CD14-positive monocyte (primary cell): ENCODE results near the gene TSHR. TPM values are rescaled to one million over a fixed set of nuclear protein-coding genes. Genes with fewer than 3 reads are reported as not detected.

Source experiments
- DNase-seq, 3 donors: peaks; one replicate each; pipeline ENCODE4 v3.0.0-alpha.2; 2011 to 2022
- H2AFZ ChIP-seq: 2 replicates; pipeline ENCODE4 v1.6.0; 2012; ENCODE audit warnings: mild to moderate bottlenecking, low read depth, low read length, inconsistent platforms; ENCODE audit not compliant: insufficient read depth, poor library complexity, severe bottlenecking
- H3K27ac ChIP-seq, 2 donors: 1 replicate in 1 of 2; 2 replicates in 1 of 2; pipeline ENCODE4 v1.5.1; 2012 to 2013; ENCODE audit warnings: low read length in 2 of 2, control low read depth in 1 of 2, inconsistent platforms in 1 of 2, low read depth in 1 of 2, mild to moderate bottlenecking in 1 of 2
- H3K27me3 ChIP-seq, 2 donors: one replicate each; pipeline versions ENCODE4 v1.6.0 to v1.6.1; 2011 to 2013; ENCODE audit warnings: low read length in 2 of 2; ENCODE audit not compliant: control insufficient read depth in 2 of 2, insufficient read depth in 2 of 2
- H3K36me3 ChIP-seq, 2 donors: replicated peaks in 1 of 2; 1 replicate in 1 of 2; 2 replicates in 1 of 2; pipeline versions ENCODE4 v1.5.1 to v1.6.1; 2012 to 2013; ENCODE audit warnings: low read length in 2 of 2, control low read depth in 1 of 2, inconsistent platforms in 1 of 2, mild to moderate bottlenecking in 1 of 2; ENCODE audit not compliant: insufficient read depth in 2 of 2, control insufficient read depth in 1 of 2
- H3K4me1 ChIP-seq, 2 donors: 1 replicate in 1 of 2; 2 replicates in 1 of 2; pipeline versions ENCODE4 v1.5.1 to v1.6.1; 2012 to 2013; ENCODE audit warnings: low read length in 2 of 2, control low read depth in 1 of 2, inconsistent platforms in 1 of 2, mild to moderate bottlenecking in 1 of 2, moderate library complexity in 1 of 2; ENCODE audit not compliant: insufficient read depth in 2 of 2, control insufficient read depth in 1 of 2
- H3K4me2 ChIP-seq: replicated peaks from 2 replicates; pipeline ENCODE3; 2012; ENCODE audit warnings: low read length, moderate library complexity, mild to moderate bottlenecking; ENCODE audit not compliant: poor library complexity, severe bottlenecking; ENCODE audit errors: extremely low read depth
- H3K4me3 ChIP-seq, 3 experiments: fragments of 200-600 bp in 1 of 3; sonication (generic) in 1 of 3; replicated peaks in 1 of 3; 1 replicate in 2 of 3; 2 replicates in 1 of 3; pipeline ENCODE4 v1.5.1; 2011 to 2013; ENCODE audit warnings: low read length in 3 of 3, mild to moderate bottlenecking in 3 of 3, control low read depth in 2 of 3, low read depth in 2 of 3, inconsistent platforms in 1 of 3, moderate library complexity in 1 of 3
- H3K79me2 ChIP-seq: 2 replicates; pipeline ENCODE4 v1.6.0; 2012; ENCODE audit warnings: mild to moderate bottlenecking, control low read depth, inconsistent platforms, low read length, moderate library complexity; ENCODE audit not compliant: insufficient read depth
- H3K9ac ChIP-seq: 2 replicates; pipeline ENCODE4 v1.6.0; 2017; ENCODE audit warnings: low read length, mild to moderate bottlenecking; ENCODE audit not compliant: insufficient read depth, poor library complexity, severe bottlenecking
- H3K9me3 ChIP-seq, 2 donors: replicated peaks in 1 of 2; 1 replicate in 1 of 2; 2 replicates in 1 of 2; pipeline versions ENCODE4 v1.5.1 to v1.6.1; 2012 to 2013; ENCODE audit warnings: low read length in 2 of 2, control low read depth in 1 of 2; ENCODE audit not compliant: control insufficient read depth in 1 of 2, insufficient read depth in 1 of 2
- H4K20me1 ChIP-seq: 2 replicates; pipeline ENCODE4 v1.6.0; 2012; ENCODE audit warnings: mild to moderate bottlenecking, low read length, control low read depth, moderate library complexity; ENCODE audit not compliant: insufficient read depth
- H3K27ac Mint-ChIP-seq, 7 donors: one replicate each; pipeline ENCODE4 v1.8.0; 2020; ENCODE audit warnings: mild to moderate bottlenecking in 7 of 7, mixed read lengths in 7 of 7, moderate library complexity in 6 of 7, inconsistent platforms in 2 of 7
- H3K27me3 Mint-ChIP-seq, 3 donors: one replicate each; pipeline ENCODE4 v1.8.0; 2021 to 2022; ENCODE audit warnings: low read depth in 3 of 3, mild to moderate bottlenecking in 3 of 3, mixed read lengths in 3 of 3, moderate library complexity in 3 of 3, inconsistent platforms in 1 of 3
- H3K36me3 Mint-ChIP-seq, 2 donors: one replicate each; pipeline ENCODE4 v1.8.0; 2020; ENCODE audit warnings: mixed read lengths in 2 of 2, inconsistent platforms in 1 of 2, mild to moderate bottlenecking in 1 of 2
- H3K4me1 Mint-ChIP-seq: one replicate; pipeline ENCODE4 v1.8.0; 2020; ENCODE audit warnings: mild to moderate bottlenecking, mixed read lengths
- H3K4me3 Mint-ChIP-seq, 2 donors: one replicate each; pipeline ENCODE4 v1.8.0; 2020; ENCODE audit warnings: mild to moderate bottlenecking in 2 of 2, mixed read lengths in 2 of 2, moderate library complexity in 1 of 2
- H3K9me3 Mint-ChIP-seq, 7 donors: one replicate each; pipeline ENCODE4 v1.8.0; 2020 to 2022; ENCODE audit warnings: mixed read lengths in 7 of 7, mild to moderate bottlenecking in 6 of 7, moderate library complexity in 6 of 7, inconsistent platforms in 2 of 7
- CTCF ChIP-seq: fragments of 200-600 bp; IDR thresholded peaks from one replicate; pipeline ENCODE4 v1.8.0; 2022; ENCODE audit warnings: antibody characterized with exemption, mild to moderate bottlenecking
- WGBS: methylation state at CpG from one replicate; pipeline ENCODE4 v1.1.5; 2013; ENCODE audit warnings: missing lambda C conversion rate; ENCODE audit not compliant: insufficient coverage; 5-methylcytosine and 5-hydroxymethylcytosine counted together
- intact Hi-C, 2 donors: fragments of 100-400 bp; cut with micrococcal nuclease; formaldehyde crosslinking; loops; one replicate each; pipeline versions ENCODE4 v1.15.0 to v1.15.1; 2023
- polyA plus RNA-seq, 3 donors: library from polyadenylated mRNA; depleted of rRNA in 1 of 3; unstranded in 2 of 3; stranded (reverse) in 1 of 3; fragments of 300-500 nt in 2 of 3; fragments of >200 nt in 1 of 3; fragmentation: Illumina TruSeq in 2 of 3; gene quantifications; 1 replicate in 2 of 3; 2 replicates in 1 of 3; pipeline ENCODE4 v1.2.3, GENCODE V29; 2012 to 2021

The TSHR gene
- polyA plus RNA-seq, 3 donors: not detected

GRCh38 chr14:81161749-81162148 lies 206.3 kb downstream of the TSHR start:
- DNase-seq: no peak
- H3K4me3 ChIP-seq: no peak overlapping the region
- no peak overlapping the region for H3K27ac ChIP-seq
- no peaks in the 10 kb centered on the region for H3K79me2 ChIP-seq
- no peaks in the 10 kb centered on the region for H3K27me3 ChIP-seq
- intact Hi-C loops: loop anchor here in 1 of 2 donors (10.0 kb wide), 1 partner anchor 207 kb away; the partner anchor contains the start of gene TSHR
- Mint-ChIP-seq H3K4me3 (no peak overlapping the region), H3K36me3 (peaks cover 0 to 3% of the 10 kb centered on the region in 2 donors), H3K4me1 (peaks cover 40% of the 10 kb centered on the region), H3K9me3 (peaks cover 0 to 4% (median 0%) of the 10 kb centered on the region in 7 donors), H3K27ac (peak overlapping the region in 3 of 7 donors; percentile 63 to 82 (median 81)), H3K27me3 (peaks cover 0 to 2% (median 2%) of the 10 kb centered on the region in 3 donors)
- no peak overlapping the region for H2AFZ ChIP-seq
- no peak for TF ChIP-seq CTCF
- peaks cover 0 to 4% of the 10 kb centered on the region in 2 donors for H3K9me3 ChIP-seq
- no CpG with 5 or more reads among the region's 1 CpG for WGBS
- H3K9ac ChIP-seq: no peak overlapping the region
- H3K4me1 ChIP-seq: peaks cover 23 to 36% of the 10 kb centered on the region in 2 donors
- H4K20me1 ChIP-seq: no peaks in the 10 kb centered on the region
- H3K4me2 ChIP-seq: no peak overlapping the region
- H3K36me3 ChIP-seq: no peaks in the 10 kb centered on the region

GRCh38 chr14:81162941-81163340 lies 207.5 kb downstream of the TSHR start:
- Mint-ChIP-seq H3K4me1 (peaks cover 29% of the 10 kb centered on the region), H3K27me3 (peaks cover 0 to 2% (median 2%) of the 10 kb centered on the region in 3 donors), H3K4me3 (no peak overlapping the region), H3K36me3 (peaks cover 0 to 3% of the 10 kb centered on the region in 2 donors), H3K27ac (peak overlapping the region; percentile 73 to 88 (median 82)), H3K9me3 (peaks cover 0 to 4% (median 0%) of the 10 kb centered on the region in 7 donors)
- H3K79me2 ChIP-seq: no peaks in the 10 kb centered on the region
- H2AFZ ChIP-seq: no peak overlapping the region
- no peak for TF ChIP-seq CTCF
- no peaks in the 10 kb centered on the region for H3K36me3 ChIP-seq
- H3K4me3 ChIP-seq: peak overlapping the region in 1 of 3 experiments; percentile 11
- peak overlapping the region in 1 of 2 donors; percentile 66 for H3K27ac ChIP-seq
- intact Hi-C loops: loop anchor here in 1 of 2 donors (10.0 kb wide), 1 partner anchor 208 kb away; the partner anchor contains the start of gene TSHR
- WGBS: no CpG with 5 or more reads among the region's 3 CpGs
- peaks cover 19 to 25% of the 10 kb centered on the region in 2 donors for H3K4me1 ChIP-seq
- no peaks in the 10 kb centered on the region for H3K27me3 ChIP-seq
- peak overlapping the region; percentile 7 for H3K4me2 ChIP-seq
- no peaks in the 10 kb centered on the region for H4K20me1 ChIP-seq
- DNase-seq: peak; percentile 63 to 85 (median 82)
- H3K9me3 ChIP-seq: peaks cover 0 to 4% of the 10 kb centered on the region in 2 donors
- H3K9ac ChIP-seq: no peak overlapping the region
